H4 (cell line): Measurements from ENCODE around the gene BTBD1. TPM values are rescaled to one million over a fixed set of nuclear protein-coding genes. Genes with fewer than 3 reads are reported as not detected.
"Not testable (repeated sequence)": the region's sequence is repeated elsewhere in the genome, so short reads cannot be mapped to it uniquely, and the experiment has no call there.

ENCODE experiments used
- DNase-seq: peaks from one replicate; pipeline ENCODE4 v3.0.0-alpha.2; 2015; ENCODE audit warnings: low spot score
- total RNA-seq: library from RNA; depleted of rRNA; stranded (reverse); fragments of >200 nt; shearing (Covaris generic); gene quantifications from 2 replicates; pipeline ENCODE4 v1.2.3, GENCODE V29; 2014

The BTBD1 gene
- total RNA-seq, 1 experiment from 2014 or later = 51.6 TPM

GRCh38 chr15:83094583-83094982 is 27.5 kb upstream of the BTBD1 start:
- no peak for DNase-seq

- no peak for DNase-seq
These were observed 25.4 kb upstream of the BTBD1 start for GRCh38 chr15:83092309-83092976.

- not testable (repeated sequence) for DNase-seq
These were observed 24.9 kb upstream of the BTBD1 start for GRCh38 chr15:83091965-83092308.

GRCh38 chr15:83090465-83090864 is 23.4 kb upstream of the BTBD1 start:
- no peak for DNase-seq

GRCh38 chr15:83088876-83089275 is 21.8 kb upstream of the BTBD1 start:
- DNase-seq = no peak

GRCh38 chr15:83087576-83087975 is 20.5 kb upstream of the BTBD1 start:
- no peak for DNase-seq

- not testable (repeated sequence) for DNase-seq
These were observed 19.0 kb upstream of the BTBD1 start for GRCh38 chr15:83085864-83086552.

- DNase-seq = not testable (repeated sequence)
These were observed 18.4 kb upstream of the BTBD1 start for GRCh38 chr15:83085461-83085860.

GRCh38 chr15:83082730-83083386 is 15.8 kb upstream of the BTBD1 start:
- no peak for DNase-seq

GRCh38 chr15:83081256-83082014 is 14.4 kb upstream of the BTBD1 start:
- no peak for DNase-seq

GRCh38 chr15:83078712-83079111 is 11.7 kb upstream of the BTBD1 start:
- DNase-seq = no peak

- DNase-seq = no peak
These were observed 10.6 kb upstream of the BTBD1 start for GRCh38 chr15:83077491-83078230.

- peak; percentile 27 for DNase-seq
These were observed 2.2 kb upstream of the BTBD1 start for GRCh38 chr15:83069211-83069642.

- DNase-seq = no peak
These were observed 1.0 kb upstream of the BTBD1 start for GRCh38 chr15:83068054-83068453.

- no peak for DNase-seq
These were observed 548 bp upstream of the BTBD1 start for GRCh38 chr15:83067638-83067962.

GRCh38 chr15:83066034-83066733 is 868 bp downstream of the BTBD1 start:
- no peak for DNase-seq

- no peak for DNase-seq
These were observed 1.6 kb downstream of the BTBD1 start for GRCh38 chr15:83065431-83065830.

- no peak for DNase-seq
These were observed 2.2 kb downstream of the BTBD1 start for GRCh38 chr15:83064859-83065258.

GRCh38 chr15:83063551-83063950 is 3.5 kb downstream of the BTBD1 start:
- DNase-seq = no peak

- no peak for DNase-seq
These were observed 4.3 kb downstream of the BTBD1 start for GRCh38 chr15:83062768-83063180.

GRCh38 chr15:83061680-83062079 is 5.4 kb downstream of the BTBD1 start:
- DNase-seq = no peak
